IPS-NIHi7 (cell line): ENCODE data around the gene BLCAP.
"Not testable (repeated sequence)": the region's sequence is repeated elsewhere in the genome, so short reads cannot be mapped to it uniquely, and the experiment has no call there.

Source experiments
- DNase-seq: peaks from one replicate; pipeline ENCODE4 v3.0.0; 2012; ENCODE audit warnings: mixed read lengths; ENCODE audit errors: extremely low spot score

Gene BLCAP, protein sequence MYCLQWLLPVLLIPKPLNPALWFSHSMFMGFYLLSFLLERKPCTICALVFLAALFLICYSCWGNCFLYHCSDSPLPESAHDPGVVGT

DNA sequence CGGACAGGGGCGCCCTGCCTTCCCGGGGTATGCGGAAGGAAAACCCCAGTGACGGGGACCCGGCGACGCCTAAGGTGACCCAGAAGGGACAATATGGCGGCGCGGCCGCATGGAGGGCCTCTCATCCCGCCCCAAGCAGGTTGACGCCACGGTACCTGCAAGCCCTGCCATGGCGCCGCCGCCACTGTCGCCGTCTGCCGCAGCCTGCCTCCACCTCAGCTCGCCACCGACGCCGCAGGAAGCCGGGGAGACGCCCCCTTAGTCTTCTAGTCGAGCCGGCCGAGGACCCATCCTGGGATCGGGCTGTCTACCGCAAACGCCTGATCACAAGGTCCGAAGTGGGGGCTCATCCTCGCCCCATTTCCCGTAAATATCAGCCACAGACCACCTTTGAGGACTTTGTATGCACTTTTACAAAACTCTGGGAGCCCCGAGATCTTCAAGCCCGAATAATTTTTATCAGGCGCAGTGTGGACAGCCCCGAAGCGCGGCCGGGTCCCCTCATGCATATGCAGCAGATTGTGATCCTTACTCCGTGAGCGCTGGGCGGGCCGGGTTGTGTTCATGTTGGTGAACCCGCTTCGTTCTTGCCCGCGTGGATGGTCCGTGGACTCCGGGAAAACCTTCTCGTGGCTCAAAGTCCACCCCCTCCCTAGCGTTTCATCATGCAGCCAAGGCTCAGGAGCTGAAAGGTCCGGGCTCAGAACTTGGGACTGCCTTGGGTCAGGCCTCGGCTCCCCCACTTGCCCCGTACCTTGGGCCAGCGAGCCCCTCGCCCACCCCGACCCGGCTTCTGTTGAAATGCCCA is at the start of gene BLCAP:
Gene BLCAP, minus strand, starts transcription at position 239 of the 808 bp plus-strand sequence. CDS start 8,702 bp downstream, outside the sequence.
- DNase-seq = peak; percentile 94

DNA sequence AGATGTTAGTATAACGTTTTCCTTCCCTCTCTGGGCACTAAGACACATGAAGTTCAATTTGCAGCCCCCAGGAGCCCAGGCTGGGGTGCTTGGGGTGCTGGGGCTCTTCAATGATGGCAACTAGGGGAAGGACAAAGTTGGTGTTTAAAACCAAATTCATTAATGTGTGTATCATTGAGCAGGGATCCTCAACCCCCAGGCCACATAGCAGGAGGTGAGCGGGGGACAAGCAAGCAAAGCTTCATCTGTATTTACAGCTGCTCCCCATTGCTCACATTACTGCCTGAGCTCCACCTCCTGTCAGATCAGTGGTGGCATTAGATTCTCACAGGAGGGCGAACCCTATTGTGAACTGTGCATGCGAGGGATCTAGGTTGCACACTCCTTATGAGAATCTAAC is 49.8 kb upstream of the BLCAP start:
- DNase-seq = not testable (repeated sequence)

DNA sequence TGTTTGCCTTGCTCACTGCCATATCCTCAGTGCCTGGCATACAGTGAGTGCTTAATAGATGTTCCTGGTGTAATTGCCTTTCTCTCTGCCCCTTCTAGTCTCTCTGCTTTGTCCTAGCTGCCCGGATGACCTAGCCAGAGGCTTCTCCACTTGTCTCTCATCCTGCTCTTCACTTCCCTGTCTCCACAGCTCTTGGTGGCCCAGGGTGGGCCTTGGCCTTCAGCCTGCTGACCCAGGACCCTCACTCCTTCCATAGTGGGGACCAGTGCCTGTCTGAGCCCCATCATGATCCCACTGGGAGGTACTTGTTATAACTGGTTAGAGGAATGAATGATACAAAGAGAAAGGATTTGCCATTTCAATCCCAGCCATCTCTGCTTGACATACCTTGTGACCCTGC is 49.2 kb upstream of the BLCAP start:
- DNase-seq = no peak

DNA sequence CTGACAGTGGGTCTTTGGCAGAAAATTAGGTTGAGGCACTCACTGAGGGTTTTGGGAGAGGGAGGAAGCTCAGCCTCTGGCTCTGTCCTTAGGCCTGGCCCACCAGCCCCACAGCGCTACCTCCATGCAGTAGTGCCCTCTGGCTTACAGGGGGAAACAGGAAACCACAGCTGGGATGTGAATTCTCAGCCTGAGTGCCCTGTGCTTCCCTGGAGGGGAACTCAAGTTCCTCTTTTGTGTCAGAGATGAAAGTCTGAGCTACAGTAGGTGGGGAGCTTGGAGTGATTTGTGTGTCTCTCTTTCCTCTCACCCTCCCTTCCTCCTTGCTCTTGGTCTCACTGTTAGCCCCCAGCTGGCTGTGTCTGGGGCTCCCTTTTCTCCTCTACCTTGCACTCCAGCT is 48.2 kb upstream of the BLCAP start:
- peak; percentile 74 for DNase-seq

DNA sequence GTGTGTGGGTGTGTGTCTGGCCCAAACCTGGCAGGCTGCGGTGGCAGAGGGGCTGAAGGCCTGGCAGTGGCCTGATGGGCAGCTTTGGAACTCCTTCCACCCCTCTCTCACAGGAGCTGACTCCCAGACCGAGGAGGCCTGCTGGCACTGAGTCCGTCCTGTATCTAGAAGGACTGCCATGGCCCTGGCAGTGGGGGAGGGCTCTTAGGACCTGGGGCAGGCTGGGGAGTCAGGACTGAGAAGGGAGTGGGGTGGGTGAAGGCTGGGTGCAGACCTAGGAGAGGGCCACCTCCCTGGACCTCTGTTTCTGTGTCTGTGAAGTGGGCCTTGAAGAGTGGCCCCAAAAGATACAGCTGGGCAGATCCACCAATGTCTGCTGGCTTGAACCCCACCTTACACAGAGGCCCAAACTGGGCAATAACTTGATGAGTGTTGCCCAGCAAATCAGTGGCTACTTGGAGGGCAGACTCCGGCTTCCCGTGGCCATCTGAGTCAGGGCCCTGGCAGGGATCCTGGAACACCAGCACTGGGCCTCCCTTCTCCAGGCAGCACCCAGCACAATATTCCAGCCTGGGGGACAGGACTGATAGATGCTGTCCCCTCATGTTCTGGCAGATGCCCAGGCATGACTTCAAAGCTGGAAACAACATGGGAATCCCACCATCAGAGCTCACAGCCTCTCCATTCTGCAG is 46.7 kb upstream of the BLCAP start:
- no peak for DNase-seq

DNA sequence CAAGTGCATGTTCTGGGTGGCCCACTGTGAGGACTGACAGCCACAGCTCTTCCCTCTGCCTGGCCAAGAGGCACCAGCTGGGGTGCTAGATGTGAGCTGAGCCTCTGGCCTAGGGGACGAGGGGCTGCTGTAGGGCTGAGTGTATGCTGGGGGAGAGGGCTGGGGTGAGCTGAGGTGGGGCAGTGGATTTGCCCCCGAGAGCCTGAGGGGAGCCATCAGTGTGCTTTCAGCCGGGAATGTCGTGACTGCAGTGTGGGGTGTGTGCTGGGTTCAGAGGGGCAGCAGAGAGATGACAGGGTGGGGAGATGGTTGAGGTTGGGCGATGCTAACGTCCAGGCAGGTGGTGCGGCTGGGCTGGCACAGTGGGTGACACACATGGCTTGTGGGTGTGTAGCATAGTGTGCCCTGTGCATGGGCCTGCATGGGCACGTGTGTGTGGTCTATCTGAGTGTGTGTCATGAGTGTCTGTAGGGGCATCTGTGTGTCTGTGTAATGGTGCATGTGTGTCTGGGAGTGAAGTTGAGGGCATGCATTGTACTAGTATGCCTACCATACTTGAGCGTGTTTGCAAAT is 46.0 kb upstream of the BLCAP start:
- DNase-seq = no peak

DNA sequence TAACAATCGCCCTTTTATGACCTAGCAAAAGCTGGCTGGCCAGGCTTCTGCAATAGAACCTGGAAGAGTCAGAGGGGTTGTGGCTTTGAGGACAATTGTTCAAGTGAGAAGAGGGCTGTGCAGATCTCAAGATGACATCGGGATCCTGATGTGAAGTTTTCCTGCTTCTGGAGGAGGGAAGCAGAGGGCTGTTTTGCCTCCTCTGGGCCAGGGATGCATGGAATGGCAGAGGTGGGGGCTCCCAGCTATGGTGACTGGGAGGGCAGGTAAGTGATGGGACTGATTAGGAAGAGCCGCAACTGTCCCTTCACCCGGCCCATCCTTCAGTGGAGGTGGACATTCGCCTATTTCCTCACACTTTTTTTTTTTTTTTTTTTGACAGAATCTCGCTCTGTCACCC is 43.4 kb upstream of the BLCAP start:
- DNase-seq = no peak

DNA sequence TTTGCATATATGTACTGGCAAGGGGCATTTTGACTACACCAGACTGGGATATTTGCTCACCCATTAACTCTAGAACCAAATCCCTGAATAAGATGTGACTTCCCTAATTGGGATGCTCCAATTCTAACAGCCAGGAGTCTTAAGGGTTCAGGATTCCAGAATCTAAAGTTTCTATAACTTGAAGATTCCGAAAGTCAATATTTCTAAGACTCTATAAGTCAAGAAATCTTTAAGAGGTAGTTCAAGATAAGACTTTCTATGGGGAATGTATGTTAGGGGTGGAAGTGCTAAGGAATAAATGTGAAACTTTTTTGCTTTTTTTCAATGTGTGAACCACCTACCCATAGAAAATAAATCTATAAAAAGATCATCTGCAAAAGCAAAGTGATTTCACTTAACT is 42.7 kb upstream of the BLCAP start:
- DNase-seq = no peak

DNA sequence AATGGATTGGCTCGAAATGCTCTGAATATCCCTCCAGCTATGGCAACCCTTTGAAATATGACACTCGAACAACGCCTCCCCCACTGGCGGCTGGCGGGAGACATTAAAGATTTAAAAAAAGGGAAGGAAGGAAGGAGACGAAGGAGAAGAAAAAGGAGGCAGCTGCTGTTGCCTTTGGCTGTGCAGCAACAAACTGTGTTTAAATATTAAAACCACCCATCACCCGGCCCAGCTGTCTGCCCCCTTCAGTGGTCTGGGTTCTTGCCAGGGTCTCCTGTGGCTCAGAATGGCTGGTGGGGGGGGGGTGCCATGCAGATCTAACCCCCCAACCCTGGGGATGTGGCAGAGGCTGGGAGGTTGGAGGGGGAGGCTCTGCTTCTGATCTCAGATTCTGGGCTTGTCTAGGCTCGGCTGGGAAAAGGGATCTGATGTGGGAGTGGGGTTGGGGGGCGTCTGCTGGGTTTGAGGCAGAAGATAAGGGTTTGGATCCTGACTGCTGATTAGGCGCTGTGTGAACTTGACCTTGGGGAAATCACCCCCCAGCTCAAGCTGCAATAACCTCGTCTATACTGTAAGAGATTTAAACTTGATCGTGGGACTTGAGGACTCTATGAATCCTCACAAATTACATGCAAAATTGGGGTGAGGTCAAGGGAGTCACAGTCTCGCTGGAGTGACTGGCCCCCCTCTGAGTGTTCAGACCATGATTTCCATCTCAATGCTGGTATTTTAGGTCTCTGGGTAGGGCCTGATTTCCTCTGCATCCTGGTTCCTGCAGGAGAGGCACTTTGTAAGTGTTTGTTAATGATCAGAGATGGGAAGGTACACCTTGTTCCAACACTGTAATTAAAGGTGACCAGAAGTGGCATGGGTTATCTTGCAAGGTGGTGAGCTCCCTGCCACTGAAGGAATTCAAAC is 40.3 kb upstream of the BLCAP start:
- peak; percentile 57 for DNase-seq

DNA sequence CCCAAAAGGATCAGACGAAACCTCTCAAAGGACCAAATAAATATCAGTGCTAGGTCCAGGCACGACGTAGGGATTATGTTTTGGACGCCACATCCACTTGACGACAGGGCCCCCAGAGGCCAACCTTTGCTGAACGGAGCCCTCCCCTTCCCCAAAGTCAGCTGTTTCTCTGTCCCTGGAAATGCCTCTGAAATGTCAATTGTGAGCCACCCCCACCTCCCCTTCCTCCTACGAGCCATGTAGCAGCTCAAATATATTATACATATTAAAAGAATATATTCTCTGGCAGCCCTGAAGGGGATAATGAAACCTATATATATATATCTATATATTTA is 39.6 kb upstream of the BLCAP start:
- no peak for DNase-seq

DNA sequence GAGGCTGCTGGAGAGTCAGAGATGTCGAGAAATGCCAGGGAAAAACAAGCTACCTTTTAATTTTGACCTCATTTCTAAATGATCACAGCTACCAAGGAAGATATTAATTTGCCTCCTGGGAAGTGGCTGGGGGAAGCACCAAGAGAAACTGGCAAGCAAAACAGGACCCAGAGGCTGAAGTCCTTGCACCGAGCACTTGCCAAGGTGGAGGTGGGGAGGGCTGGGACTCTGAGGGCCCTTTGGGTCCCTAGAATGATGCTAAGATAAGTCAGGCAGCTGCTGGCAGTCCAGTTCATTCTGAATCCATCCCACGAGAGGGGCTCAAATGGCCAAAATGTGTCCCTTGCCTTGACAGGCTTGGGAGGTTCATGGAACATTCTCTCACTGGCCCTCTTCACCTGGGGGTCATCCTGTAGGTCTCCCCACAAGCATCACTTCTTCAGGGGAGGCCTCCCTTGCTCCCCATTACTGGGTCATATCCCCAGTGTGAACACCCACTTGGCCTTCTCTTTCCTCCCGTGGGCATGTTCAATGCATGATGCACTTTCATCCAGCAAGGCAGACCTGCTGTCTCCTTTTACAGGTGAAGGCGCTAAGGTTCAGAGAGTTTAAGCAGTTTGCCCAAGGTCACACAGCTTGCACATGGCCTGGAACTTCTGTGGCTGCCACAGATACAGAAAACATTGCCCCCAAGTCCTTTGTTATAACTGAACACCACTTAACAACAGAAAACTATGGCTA is 39.1 kb upstream of the BLCAP start:
- no peak for DNase-seq

DNA sequence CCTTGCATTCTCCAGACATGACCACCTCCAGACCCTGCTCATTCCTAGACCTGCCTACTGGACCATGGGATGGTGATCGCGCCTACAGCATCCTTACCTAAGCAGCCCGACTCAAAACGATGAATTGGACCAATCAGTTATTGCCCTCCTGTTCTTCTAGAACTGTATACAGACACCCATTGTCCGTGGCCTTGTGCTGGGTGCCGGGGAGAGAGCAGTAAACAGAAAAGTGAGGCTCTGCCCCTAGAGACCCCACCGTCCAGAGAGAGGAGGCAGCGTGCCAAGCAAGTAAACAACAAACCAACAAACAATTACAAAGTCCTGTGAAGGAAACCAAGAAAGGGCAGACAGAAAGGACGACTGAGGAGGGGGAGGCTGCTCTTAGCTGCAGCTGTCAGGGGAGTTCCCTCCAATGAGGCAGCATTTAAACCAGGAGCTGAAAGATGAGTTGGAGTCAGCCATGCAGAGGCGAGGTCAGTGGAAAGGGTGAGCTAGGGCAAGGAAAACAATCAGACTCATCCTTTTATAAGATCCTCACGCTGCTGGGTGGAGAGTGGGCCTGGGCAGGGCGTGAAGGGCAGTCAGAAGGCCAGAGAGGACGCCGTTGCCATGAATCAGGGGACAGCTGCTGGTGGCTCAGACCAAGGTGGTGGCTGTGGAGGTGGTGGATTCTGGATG is 37.6 kb upstream of the BLCAP start:
- DNase-seq = no peak

DNA sequence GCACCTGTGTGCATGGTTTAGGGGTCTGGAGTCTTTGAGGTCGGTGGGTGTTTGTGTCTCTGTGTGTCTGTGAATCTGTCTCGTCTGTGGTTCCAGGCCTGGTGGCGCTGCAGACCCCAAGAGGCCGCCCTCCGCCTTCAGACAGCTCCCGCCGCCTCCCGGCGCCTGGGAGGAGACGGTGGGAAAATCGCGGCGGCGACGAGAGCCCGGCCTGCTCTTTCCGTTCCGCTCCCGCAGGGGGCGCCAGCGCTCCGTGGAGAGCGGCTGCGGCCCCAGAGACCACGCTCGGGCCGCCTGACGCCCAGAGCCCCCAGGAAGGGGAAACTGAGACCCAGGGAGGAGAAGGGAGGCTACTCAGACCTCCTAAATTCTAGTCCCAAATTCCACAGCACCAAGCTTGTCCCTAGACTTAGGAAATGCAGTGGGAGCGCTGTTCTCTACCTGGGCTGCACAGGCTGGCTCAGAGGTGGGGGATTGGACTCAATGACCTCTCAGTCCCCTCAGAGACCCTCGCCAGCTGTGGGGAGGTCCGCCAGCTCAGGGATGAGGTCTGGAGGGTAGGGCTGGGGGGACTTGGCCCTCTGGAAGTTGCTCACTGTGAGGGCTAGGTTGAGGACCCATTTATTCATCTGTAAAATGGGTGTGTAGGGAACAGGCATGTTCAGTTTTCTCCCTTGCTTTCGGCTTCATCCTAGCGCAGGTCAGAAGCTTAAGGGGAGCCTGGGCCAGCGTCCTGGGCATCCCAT is 36.9 kb upstream of the BLCAP start:
- DNase-seq = peak; percentile 86

DNA sequence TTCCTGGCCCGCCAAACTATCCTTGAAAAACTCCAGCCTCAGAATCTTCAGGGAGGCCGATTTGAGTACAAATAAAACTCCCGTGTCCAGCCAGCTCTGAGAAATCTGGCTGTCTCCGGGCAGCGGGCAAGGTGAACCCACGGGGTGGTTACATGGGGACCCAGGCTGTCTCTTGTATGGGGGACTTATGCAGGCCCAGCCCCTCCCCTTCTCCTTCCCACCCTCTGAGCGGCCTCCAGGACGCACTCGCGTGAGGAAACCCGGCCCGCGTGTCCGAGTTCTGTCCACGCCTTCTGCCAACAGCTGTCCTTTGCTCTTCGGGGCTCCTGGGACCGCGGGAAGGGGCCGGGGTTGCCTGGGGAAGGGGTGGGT is 36.3 kb upstream of the BLCAP start:
- DNase-seq = no peak

DNA sequence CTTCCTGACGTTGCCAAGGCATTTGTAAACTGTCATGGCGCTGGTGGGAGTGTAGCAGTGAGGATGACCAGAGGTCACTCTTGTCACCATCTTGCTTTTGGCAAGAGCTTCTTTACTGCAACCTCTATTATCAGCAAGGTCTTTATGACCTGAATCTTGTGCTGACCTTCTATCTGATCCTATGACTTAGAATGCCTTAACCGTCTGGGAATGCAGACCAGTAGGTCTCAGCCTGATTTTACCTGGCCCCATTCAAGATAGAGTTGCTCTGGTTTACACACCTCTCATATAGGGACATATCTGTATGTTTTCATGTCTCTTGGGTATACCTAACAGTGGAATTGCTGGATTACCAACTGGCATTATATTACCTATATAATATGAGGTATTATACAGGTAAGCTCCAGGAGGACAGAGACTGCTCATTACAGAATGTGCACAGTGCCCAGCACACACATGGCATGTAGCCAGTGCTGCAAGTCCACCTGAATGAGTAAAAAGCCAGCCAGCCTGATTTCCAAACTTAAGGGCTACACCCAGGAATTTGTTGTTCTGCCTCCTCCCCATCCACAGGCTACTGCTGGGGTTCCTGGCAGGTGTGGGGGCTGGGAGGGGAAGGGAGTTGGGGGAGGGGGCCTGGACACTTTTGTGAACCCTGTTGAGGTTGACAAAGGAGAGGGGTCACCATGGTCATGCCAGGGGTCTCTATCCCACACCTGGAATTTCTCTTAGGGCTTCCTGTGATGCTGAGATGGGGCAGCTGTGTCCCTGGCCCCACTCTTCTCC is 35.2 kb upstream of the BLCAP start:
- no peak for DNase-seq

DNA sequence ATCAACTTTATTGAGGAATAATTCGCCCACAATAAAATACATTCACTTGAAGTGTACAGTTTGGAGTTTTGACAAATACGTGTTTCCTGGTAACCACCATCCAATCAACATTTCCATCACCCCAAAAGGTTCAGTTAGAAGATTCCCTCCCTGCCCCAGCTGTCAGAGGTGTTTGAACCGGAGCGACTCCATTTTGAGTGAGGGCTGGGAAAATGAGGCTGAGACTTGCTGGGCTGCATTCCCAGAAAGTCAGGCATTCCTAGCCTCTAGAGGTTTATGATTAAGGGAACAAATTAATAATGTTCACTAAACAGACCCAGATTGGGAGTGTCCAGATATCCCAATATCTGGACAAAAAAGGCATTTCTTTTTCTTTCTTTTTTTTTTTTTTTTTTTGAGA is 33.0 kb upstream of the BLCAP start:
- DNase-seq = no peak

DNA sequence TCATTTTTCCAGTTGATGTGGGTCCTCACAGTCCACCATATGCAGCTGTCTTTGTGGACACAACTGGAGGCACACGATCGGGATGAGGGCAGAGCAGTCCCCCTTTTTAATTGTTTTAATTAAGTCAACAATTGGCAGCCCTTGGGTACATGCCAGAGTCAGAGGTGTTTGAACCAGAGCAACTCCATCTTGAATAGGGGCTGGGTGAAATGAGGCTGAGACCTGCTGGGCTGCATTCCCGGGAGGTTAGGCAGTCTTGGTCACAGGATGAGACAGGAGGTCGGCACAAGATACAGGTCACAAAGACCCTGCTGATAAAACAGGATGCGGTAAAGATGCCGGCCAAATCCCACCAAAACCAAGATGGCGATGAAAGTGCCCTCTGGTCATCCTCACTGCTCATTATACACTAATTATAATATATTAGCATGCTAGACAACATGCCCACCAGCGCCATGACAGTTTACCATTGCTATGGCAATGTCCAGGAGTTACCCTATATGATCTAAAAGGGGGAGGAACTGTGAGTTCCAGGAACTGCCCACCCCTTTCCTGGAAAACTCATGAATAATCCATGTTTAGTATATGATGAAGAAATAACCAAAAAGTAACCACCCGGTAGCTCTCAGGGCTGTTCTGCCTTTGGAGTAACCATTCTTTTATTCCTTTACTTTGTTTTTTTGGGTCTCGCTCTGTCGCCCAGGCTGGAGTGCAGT is 31.8 kb upstream of the BLCAP start:
- DNase-seq = no peak

DNA sequence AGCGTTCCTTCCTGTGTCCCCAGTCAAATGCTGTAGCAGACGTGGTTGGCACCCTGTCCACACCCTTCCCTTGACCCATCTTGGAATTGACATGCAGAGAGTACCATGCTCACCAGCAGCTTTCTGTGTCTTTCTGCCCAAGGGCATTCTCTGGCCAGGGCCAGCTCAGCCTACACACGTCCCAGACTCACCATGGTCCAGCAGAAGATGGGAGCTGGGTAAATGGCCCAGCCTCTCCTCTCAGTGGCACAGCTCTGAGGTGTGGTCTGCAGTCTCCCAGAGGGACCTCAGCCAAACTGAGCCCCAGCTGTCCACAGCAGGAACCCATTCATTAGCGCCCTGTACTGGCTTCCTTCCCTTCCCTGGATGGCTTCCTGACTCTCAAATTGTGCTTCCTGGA is 31.1 kb upstream of the BLCAP start:
- no peak for DNase-seq
